ENCODE measurements around the gene RAD54L. TPM values are rescaled to one million over a fixed set of nuclear protein-coding genes. Genes with fewer than 3 reads are reported as not detected.
"Not testable (repeated sequence)": the region's sequence is repeated elsewhere in the genome, so short reads cannot be mapped to it uniquely, and the experiment has no call there.

Gene RAD54L
- total RNA-seq, 1 donor from 2014 or later: 0.81 TPM

DNA sequence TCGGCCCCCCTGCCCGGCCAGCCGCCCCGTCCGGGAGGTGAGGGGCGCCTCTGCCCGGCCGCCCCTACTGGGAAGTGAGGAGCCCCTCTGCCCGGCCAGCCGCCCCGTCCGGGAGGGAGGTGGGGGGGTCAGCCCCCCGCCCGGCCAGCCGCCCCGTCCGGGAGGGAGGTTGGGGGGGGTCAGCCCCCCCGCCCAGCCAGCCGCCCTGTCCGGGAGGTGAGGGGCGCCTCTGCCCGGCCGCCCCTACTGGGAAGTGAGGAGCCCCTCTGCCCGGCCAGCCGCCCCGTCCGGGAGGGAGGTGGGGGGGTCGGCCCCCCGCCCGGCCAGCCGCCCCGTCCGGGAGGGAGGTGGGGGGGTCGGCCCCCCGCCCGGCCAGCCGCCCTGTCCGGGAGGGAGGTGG is 5.8 kb upstream of the RAD54L start:
- not testable (repeated sequence) for DNase-seq (ENCODE audit: low spot score)

DNA sequence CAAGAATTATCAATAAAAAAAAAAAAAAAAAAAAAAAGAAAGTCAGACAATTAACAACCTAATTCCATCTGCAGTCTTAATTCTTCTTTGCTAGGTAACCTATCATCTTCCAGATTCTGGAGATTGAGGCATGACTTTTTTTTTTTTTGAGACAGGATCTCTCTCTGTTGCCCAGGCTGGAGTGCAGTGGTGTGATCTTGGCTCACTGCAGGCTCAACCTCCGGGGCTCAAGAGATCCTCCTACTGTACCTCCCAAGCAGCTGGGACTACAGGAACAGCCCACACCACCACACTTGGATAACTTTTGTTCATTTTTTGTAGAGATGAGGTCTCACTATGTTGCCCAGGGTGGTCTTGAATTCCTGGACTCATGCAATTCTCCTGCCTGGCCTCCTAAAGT is 4.6 kb upstream of the RAD54L start:
- DNase-seq (ENCODE audit: low spot score): no peak

DNA sequence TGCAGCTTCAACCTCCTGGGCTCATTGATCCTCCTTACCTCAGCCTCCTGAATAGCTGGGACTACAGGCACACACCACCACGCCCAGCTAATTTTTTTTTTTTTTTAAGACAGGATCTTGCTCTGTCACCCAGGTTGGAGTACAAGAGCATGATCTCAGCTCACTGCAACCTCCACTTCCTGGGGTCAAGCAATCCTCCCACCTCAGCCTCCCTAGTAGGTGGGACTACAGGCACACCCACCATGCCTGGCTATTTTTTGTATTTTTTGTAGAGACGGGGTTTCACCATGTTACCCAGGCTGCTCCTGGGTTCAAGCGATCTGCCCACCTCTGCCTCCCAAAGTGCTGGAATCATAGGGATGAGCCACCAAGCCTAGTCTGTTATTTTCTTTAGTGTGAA is 3.7 kb upstream of the RAD54L start:
- DNase-seq (ENCODE audit: low spot score): not testable (repeated sequence)

DNA sequence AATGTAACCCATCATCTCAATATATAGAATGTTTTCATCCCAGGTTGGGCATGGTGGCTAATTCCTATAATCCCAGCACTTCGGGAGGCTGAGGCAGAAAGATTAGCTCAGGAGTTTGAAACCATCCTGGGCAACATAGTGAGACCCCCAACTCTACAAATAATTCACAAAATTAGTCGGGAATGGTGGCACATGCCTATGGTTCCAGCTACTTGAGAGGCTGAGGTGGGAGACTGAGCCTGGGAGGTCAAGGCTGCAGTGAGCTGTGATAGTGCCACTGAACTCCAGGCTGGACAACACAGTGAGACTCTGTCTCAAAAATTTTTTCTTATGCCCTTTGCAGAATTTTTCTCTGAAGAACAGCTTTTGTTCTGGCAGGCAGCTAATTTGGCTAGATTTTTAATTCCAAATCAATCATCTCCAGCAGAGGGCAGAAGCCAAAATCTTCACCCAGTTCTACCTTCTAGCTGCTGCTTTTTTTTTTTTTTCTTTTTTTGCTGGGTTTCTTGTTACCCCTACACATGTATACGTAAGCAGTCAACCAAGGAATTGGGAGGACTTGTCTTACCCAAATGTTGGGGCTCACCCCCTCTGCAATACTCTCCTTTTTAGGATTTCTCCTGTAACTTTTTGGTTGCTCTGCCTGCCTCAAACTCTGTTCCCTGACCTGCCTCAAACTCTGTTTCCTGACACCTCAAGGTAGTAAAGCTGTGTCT is 2.7 kb upstream of the RAD54L start:
- DNase-seq (ENCODE audit: low spot score): no peak

DNA sequence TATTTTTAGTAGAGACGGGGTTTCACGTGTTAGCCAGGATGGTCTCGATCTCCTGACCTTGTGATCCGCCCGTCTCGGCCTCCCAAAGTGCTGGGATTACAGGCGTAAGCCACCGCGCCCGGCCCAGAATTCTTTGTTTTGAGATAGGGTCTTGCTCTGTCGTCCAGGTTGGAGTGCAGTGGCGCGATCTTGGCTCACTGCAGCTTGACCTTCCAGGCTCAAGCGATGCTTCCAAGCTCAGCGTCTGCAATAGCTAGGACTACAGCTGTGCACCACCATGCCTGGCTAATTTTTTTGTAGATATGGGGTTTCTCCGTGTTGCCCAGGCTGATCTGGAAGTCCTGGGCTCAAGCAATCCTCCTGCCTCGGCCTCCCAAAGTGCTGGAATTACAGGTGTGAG is 1.4 kb upstream of the RAD54L start:
- DNase-seq (ENCODE audit: low spot score): not testable (repeated sequence)

DNA sequence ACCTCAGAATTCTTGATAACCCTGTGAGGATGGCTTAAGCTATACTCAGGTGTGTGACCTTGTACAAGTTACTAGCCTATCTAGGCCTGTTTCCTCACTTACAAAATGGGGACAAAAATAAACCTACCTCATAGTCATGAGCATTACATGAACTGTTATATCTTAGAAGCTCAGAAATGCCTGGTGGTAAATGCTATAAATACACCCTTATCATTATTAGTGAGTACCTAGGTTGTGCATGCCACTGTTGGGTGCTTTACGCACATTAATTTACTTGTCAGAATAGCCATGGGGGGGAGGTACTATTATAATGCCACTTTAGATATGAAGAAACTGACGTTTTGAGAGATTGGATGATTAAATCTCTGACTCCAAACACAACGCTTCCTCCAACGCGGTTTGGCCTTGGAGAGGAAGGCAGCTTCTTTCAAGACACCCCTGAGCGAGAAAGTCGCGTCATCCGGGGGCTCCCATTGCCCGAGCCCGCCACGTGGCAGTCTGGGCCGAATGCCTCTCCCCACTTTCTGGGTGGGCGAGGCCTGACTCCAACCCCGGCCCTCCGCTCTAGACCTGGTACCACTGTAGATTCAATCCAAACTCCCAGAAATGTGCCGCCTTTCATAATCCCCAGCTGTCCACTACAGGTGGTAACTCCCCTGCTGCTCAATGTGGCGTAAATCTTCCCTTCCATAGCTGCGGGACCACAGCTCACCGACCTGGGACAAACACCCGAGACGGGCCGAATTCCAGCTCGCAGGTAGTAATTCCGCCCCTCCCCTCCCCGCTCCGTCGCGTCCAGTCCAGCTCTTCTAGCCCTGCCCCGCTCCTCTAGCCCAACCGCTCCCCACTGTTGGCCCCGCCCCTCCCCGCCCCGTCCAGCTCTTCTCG is 771 bp upstream of the RAD54L start:
- peak; percentile 36 for DNase-seq (ENCODE audit: low spot score)

DNA sequence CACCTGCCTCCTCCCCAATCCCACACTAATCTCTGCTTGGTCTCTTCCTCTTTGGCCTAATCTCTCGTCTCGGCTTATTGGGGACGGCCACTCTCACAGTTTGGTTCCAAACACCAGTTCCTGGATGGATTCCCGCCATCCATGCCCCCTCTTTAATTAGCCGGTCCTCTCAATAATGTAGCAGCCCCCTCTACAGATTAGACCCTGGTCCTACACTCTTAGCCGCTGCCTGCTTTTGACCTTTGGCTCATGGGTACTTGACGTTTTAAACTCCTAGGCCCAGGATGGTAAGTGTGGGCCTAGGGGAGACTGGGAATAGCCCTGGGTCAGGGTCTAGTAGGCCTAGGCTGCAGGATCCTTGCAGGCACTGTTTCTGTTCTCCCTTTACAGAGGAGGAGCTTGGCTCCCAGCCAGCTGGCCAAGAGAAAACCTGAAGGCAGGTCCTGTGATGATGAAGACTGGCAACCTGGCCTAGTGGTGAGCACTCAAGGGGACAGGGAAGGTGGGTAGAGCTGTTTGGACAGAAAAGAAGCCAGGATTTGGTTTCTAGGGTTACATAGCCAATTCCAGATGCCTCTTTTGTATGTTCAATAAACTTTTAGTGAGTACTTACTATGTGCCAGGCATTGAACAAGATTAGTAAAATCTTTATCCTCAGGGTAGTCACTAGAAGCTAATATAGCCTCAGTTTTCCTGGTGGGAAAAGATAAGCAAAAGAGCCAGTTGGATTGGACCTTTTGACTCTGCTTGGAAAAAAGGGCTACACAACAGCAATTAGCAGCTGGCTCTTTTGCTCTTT is 758 bp downstream of the RAD54L start:
- no peak for DNase-seq (ENCODE audit: low spot score)

DNA sequence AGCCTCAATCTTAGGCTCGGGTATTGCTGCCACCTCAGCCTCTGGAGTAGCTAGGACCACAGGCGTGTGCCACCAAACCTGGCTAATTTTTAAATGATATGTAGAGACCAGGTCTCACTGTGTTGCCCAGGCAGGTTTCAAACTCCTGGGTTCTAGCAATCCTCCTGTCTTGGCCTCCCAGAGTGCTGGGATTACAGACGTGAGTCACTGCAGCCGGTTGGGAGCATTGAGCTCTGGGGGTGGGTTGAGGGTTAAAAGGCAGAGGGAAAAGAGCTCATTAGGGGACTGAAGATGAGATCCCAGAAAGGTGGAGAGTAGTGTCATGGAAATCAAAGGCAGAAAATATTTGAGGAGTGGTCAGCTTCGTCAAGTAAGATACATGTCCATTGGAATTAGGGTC is 7.1 kb downstream of the RAD54L start:
- DNase-seq (ENCODE audit: low spot score): no peak

DNA sequence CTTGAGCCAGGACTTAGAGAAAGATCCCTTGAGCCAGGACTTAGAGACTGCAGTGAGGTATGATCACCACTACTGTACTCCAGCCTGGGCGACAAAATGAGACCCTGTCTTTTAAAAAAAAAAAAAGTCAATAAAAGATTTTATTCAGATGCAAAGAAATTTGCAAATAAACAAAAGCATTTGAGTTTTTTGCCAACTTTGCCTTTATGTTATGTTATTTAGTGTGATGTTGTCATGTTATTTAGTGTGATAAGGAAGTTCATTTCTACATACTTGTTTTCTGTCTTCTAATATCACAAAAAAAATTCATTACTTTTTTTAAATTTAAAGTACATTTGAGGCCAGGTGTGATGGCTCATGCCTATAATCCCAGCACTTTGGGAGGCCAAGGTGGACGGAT is 9.0 kb downstream of the RAD54L start:
- DNase-seq (ENCODE audit: low spot score): no peak

DNA sequence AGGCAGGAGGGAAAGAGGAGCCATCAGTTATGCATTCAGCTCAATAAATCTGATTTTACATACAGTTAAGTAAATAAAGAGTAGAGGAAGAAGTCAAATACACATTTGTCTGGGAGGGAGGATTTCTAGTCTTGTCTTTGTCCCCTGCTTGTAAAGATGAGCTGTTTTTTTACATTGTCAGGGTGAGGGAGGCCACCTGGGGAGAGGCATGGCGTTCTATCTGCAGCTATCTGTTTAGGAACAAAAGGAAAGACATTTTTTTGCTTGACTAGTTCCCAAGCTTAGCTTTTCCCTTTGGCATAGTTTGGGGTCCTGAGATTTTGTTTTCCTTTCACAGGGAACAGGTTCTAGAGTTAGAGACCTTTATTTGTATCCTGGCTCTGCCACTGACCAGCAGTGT is 14.9 kb downstream of the RAD54L start:
- DNase-seq (ENCODE audit: low spot score): no peak

DNA sequence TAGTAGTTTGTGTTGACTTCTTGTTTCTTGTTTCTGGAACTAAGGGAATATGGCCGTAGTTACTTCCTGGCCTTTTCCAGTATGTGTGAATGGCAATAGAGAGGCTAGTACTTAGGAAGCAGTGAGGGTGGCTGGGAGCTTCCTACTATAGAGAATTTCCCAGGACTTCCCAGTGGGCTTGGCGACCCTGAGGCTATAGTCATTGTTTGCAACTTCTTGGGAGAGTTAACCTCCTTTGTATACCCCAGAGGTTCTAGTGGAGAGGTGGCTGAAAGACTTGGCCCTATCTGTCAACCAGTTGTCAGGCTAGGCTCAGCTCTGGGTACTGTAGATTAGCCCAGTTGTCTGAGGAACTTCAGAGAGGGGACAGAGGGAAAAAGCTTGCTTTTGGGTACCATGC is 15.6 kb downstream of the RAD54L start:
- DNase-seq (ENCODE audit: low spot score): no peak

DNA sequence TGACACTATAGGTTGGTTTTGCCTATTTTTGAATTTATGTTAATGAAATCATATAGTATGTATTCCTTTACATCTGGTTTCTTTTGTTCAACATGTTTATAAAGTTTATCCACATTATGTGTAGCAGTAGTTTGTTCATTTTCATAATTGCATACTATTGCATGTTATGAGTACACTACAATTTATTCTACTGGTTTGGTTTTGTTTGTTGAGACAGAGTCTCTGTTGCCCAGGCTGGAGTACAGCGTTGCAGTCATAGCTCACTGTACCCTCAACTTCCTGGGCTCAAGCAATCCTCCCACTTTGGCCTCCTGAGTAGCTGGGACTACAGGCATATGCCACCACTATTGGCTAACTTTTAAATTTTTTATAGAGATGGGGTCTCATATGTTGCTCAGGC is 21.0 kb downstream of the RAD54L start:
- no peak for DNase-seq (ENCODE audit: low spot score)

DNA sequence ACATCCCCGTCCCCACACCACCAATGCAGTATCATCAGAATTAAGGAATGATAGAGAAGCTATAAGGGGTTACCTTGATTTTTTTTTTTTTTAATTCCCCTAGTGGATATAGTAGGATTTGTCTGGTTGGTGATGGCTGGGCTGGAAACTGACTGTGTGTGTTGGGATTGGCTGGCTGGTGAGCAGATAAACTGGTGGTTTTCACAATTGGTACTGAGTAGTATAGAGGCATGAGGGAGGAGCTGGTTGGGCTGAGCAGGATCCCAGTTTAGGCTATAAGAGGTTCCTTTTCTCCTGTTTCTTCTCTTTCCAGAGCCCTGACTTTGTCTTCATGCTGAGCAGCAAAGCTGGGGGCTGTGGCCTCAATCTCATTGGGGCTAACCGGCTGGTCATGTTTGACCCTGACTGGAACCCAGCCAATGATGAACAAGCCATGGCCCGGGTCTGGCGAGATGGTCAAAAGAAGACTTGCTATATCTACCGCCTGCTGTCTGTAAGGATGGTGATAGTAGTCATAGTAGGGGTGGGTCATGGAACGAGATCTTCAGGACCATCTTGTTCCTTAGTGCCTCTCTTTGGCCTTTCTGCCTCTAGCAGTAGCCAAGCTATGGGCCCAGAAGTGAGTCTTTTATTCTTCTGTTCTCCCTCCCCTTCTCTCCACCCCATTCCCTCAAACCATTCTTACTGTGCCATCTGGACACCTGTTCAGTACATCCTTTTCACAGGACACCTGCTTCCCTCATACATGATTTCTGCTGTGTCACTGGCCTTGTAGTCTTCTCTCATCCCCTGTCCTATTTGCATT is 26.9 kb downstream of the RAD54L start:
- no peak for DNase-seq (ENCODE audit: low spot score)

DNA sequence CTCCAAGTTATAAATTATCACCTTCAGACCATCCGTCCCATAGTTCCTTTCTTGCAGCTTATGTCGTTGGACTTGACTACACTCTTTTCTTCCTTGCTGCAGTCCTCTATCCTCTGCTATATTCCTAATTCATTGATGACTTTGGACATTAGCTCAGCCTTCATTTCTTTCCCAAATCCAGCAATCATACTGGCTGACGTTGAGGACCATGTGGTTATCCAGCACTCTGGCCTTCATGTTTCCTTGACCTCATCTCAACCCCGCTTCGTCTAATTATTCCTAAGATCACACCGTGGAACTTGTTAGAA is 27.4 kb downstream of the RAD54L start:
- no peak for DNase-seq (ENCODE audit: low spot score)

DNA sequence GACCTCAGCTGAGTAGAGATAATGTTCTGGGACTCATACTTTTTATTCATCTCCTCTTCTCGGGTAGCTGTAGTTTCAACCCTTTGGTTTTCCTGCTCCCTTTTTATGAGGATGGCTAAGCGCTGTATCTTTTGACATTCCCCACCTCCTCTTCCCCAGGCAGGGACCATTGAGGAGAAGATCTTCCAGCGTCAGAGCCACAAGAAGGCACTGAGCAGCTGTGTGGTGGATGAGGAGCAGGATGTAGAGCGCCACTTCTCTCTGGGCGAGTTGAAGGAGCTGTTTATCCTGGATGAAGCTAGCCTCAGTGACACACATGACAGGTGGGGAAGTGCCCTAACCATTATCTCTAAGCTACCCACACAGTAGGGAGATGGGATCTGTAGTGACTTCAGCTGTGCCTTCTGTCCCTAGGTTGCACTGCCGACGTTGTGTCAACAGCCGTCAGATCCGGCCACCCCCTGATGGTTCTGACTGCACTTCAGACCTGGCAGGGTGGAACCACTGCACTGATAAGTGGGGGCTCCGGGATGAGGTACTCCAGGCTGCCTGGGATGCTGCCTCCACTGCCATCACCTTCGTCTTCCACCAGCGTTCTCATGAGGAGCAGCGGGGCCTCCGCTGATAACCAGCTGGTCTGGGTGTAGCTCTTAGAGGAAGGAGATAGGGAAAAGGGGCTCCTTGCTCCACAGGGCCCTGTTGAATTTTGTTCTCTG is 30.3 kb downstream of the RAD54L start:
- no peak for DNase-seq (ENCODE audit: low spot score)

DNA sequence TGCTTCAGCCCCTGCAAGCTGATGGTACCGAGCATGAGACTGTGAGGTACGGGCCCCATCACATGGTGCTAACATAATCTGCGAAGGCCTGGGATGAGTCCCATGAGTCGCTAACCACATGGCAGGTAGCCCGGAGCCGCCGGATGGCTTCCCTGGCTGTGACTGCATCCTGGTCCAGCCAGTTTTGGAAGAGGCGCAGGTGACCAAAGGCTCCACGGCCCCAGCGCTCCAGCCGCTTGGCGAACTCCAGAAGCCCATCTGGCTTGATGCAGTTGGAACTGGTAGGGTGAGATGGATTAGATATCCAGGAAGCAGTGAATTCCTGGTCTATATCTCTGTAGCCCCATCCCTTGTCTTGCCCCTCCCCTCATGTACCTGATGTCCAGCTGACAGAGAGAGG is 31.2 kb downstream of the RAD54L start:
- DNase-seq (ENCODE audit: low spot score): no peak

DNA sequence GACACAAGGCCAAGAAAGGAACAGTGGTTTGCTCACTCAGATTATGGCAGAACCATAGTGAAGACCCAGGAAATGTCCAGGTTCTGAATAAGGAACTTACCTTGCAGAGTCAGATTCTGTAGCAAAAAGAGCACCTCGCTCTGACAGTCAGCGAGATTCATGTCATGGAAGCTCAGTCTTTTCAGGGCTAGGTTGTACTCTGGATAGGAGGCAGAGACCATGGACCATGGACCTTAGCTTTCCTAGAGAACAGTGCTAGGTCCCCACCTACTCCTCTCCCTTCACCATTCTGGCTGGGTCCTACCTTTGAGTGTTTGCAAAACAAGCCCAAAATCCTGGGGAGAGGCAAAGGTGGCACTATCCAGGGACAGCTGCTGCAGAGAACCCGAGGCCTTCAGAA is 32.5 kb downstream of the RAD54L start:
- DNase-seq (ENCODE audit: low spot score): no peak

DNA sequence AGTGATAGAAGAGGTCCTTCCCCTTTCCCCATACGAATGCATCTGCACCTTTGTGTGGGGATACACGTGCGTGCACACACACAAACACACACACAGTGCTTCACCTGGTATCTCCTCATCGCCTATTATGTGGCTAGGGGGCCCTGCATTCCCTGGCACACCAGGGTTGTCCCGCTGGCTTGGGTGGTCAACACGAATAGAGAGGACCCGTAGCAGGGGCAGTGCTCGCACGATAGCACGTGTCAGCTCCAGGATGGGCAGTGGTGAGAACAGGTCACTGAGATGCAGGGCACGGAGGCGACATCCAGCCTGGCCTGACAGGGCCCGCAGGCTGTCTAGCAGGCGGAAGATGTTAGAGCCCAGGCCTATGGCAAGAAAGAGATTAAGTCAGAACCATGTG is 33.5 kb downstream of the RAD54L start:
- no peak for DNase-seq (ENCODE audit: low spot score)

DNA sequence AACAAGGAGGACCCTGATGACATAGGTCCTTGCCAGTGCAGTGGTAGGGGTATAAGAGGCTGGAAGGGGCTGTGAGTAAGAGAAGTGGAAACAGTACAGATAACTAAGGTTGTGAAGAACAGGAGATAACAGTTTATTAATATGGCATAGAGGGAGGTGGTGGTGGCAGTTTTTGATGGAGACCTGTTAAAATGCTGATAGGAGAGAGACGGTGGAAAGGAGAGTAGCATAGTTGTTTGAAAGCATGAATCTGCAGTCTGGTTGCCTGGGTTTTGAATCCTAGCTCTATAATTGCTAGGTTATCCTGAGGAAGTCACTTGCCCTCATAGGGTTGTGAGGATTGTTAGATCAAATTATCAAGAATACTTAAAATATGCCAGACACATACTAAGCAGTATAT is 36.5 kb downstream of the RAD54L start:
- DNase-seq (ENCODE audit: low spot score): no peak

DNA sequence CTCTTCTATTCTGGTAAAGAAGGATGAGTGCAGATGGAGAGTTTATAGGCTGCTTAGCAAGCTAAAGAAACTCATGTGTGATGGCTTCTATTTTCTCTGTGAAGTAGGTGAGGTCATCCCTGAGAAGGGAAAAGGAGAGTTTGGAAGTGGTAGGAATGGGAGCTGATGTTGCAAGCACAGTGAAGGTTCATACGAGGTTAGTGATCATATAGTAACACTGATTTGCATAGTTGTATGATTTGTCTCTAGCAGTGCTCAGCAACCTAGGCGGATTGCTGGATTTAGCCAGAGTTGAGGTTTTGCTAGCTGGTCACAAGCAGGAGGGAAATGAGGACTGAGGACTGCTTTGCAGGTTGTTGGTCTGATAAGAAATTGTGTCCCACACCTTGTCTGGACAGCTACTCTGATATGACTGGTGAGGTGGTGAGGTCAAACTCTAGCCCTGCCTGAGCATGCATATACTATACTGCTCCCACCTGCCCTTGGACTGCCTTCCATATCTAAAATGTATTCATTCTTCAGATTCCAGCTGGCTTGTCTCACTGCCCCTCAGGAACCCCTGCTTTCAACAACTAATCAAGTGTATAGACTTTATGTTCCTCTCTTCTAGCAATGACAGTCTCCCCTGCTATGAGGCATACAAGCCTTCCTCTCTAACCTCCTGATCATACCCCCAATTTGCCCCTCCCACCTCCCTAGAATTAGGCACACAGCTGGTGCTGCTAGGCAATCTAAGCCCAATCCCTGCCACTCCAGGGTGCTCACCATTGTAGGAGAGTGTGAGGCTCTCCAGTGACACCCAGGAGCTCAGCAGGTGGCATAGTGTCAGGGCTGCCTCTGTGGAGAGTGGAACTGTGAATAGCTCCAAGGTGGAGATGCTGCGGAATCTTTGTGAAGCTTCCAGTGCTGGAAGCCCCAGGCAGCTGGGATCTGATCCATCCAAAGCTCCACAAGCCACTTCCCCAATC is 37.3 kb downstream of the RAD54L start:
- DNase-seq (ENCODE audit: low spot score): no peak
